GM18867 (cell line): ENCODE data around the gene SREBF2.

Source experiments
- ATAC-seq: cut with Tn5 transposase; IDR thresholded peaks from one replicate; pipeline ENCODE4 v1.9.1; 2021; ENCODE audit warnings: mild to moderate bottlenecking, moderate library complexity; ENCODE audit not compliant: unreplicated experiment

The SREBF2 gene

GRCh38 chr22:41875531-41876270 lies 42.8 kb downstream of the SREBF2 start:
- no peak for ATAC-seq

GRCh38 chr22:41876275-41876674 lies 43.4 kb downstream of the SREBF2 start:
- no peak for ATAC-seq

- ATAC-seq, result no peak
These were observed 43.8 kb downstream of the SREBF2 start for GRCh38 chr22:41876675-41877074.

GRCh38 chr22:41880653-41881052 lies 47.7 kb downstream of the SREBF2 start:
- ATAC-seq, result no peak

GRCh38 chr22:41883400-41883799 lies 50.5 kb downstream of the SREBF2 start:
- no peak for ATAC-seq

GRCh38 chr22:41885116-41885515 lies 52.2 kb downstream of the SREBF2 start:
- no peak for ATAC-seq

GRCh38 chr22:41885516-41885915 lies 52.6 kb downstream of the SREBF2 start:
- no peak for ATAC-seq

GRCh38 chr22:41888627-41889200 lies 55.8 kb downstream of the SREBF2 start:
- no peak for ATAC-seq

GRCh38 chr22:41891407-41891806 lies 58.5 kb downstream of the SREBF2 start:
- no peak for ATAC-seq

GRCh38 chr22:41892721-41893120 lies 59.8 kb downstream of the SREBF2 start:
- ATAC-seq, result no peak

GRCh38 chr22:41893591-41894375 lies 60.9 kb downstream of the SREBF2 start:
- no peak for ATAC-seq

GRCh38 chr22:41898645-41899044 lies 65.7 kb downstream of the SREBF2 start:
- ATAC-seq, result no peak

GRCh38 chr22:41899110-41899509 lies 66.2 kb downstream of the SREBF2 start:
- no peak for ATAC-seq

- no peak for ATAC-seq
These were observed 67.2 kb downstream of the SREBF2 start for GRCh38 chr22:41899992-41900651.

GRCh38 chr22:41900652-41901312 lies 67.9 kb downstream of the SREBF2 start:
- no peak for ATAC-seq

- ATAC-seq, result no peak
These were observed 69.1 kb downstream of the SREBF2 start for GRCh38 chr22:41902016-41902415.

- no peak for ATAC-seq
These were observed 70.1 kb downstream of the SREBF2 start for GRCh38 chr22:41902932-41903421.

GRCh38 chr22:41904450-41905410 lies 71.8 kb downstream of the SREBF2 start:
- no peak for ATAC-seq

GRCh38 chr22:41905411-41906202 lies 72.7 kb downstream of the SREBF2 start:
- no peak for ATAC-seq
